ENCODE measurements around the gene KIDINS220.

Gene KIDINS220

GRCh38 chr2:8851811-8852560, 14.6 kb upstream of the KIDINS220 start:
- DNase-seq (ENCODE audit: low spot score), result no peak

- no peak for DNase-seq (ENCODE audit: low spot score)
Measured at GRCh38 chr2:8850845-8851487, 13.6 kb upstream of the KIDINS220 start.

- DNase-seq (ENCODE audit: low spot score), result no peak
Measured at GRCh38 chr2:8849327-8849726, 11.9 kb upstream of the KIDINS220 start.

- no peak for DNase-seq (ENCODE audit: low spot score)
Measured at GRCh38 chr2:8848328-8849100, 11.1 kb upstream of the KIDINS220 start.

- DNase-seq (ENCODE audit: low spot score), result no peak
Measured at GRCh38 chr2:8847400-8847799, 10.0 kb upstream of the KIDINS220 start.

- no peak for DNase-seq (ENCODE audit: low spot score)
Measured at GRCh38 chr2:8841932-8842331, 4.5 kb upstream of the KIDINS220 start.

GRCh38 chr2:8840475-8841091, 3.2 kb upstream of the KIDINS220 start:
- DNase-seq (ENCODE audit: low spot score), result no peak

GRCh38 chr2:8839189-8839965, 2.0 kb upstream of the KIDINS220 start:
- no peak for DNase-seq (ENCODE audit: low spot score)

GRCh38 chr2:8837795-8838140, 355 bp upstream of the KIDINS220 start:
- no peak for DNase-seq (ENCODE audit: low spot score)

- DNase-seq (ENCODE audit: low spot score), result no peak
Measured at GRCh38 chr2:8835279-8835678, 2.1 kb downstream of the KIDINS220 start.

- no peak for DNase-seq (ENCODE audit: low spot score)
Measured at GRCh38 chr2:8833853-8834252, 3.6 kb downstream of the KIDINS220 start.

GRCh38 chr2:8831516-8831915, 5.9 kb downstream of the KIDINS220 start:
- DNase-seq (ENCODE audit: low spot score), result no peak

- no peak for DNase-seq (ENCODE audit: low spot score)
Measured at GRCh38 chr2:8827729-8828128, 9.7 kb downstream of the KIDINS220 start.

GRCh38 chr2:8822218-8822617, 15.2 kb downstream of the KIDINS220 start:
- no peak for DNase-seq (ENCODE audit: low spot score)

- DNase-seq (ENCODE audit: low spot score), result no peak
Measured at GRCh38 chr2:8821276-8822217, 15.9 kb downstream of the KIDINS220 start.

- no peak for DNase-seq (ENCODE audit: low spot score)
Measured at GRCh38 chr2:8819948-8820347, 17.5 kb downstream of the KIDINS220 start.

GRCh38 chr2:8819194-8819593, 18.2 kb downstream of the KIDINS220 start:
- no peak for DNase-seq (ENCODE audit: low spot score)

GRCh38 chr2:8817221-8817620, 20.2 kb downstream of the KIDINS220 start:
- DNase-seq (ENCODE audit: low spot score), result no peak

- DNase-seq (ENCODE audit: low spot score), result no peak
Measured at GRCh38 chr2:8806885-8807704, 30.3 kb downstream of the KIDINS220 start.

Measured in HuH-7.5 (cell line).